Measurements from ENCODE around the gene RXFP1.

RXFP1 gene

DNA sequence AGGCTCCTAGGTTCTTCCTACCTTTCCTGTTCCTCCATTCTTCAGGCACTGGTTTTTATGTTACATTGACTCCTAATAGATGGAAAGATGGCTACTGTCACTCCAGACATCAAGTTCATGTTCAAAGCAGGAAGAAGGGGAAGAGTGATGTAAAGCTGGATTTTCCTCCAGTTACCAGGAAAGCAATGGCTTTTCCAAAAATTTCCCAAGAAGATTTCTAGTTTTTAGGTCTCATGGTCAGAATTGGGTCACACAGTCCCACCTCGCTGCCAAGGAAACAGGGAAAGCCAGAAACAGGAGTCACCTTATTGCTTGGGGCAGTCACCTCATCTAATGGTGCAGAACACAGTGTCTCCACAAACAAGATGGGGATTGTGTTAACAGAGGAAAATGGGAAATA is 21.5 kb downstream of the RXFP1 start:
- no peak for DNase-seq

DNA sequence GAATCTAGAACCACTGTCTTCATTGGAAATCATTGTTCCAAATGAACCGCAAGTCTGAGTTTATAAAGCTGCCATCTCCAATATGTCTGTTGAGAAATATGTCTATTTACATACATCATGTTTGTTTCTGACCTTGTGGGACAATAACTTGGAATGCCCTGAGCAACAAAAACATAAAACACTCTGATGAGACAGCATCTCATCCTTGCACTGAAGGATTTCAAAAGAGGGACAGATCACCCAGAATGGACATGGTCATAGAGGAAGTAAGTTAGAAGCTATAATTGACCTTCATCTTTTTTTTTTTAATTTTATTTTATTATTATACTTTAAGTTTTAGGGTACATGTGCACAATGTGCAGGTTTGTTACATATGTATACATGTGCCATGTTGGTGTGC is 22.5 kb downstream of the RXFP1 start:
- no peak for DNase-seq

- DNase-seq, result no peak
Measured at GRCh38 chr4:158553364-158553763, 31.7 kb downstream of the RXFP1 start.

DNA sequence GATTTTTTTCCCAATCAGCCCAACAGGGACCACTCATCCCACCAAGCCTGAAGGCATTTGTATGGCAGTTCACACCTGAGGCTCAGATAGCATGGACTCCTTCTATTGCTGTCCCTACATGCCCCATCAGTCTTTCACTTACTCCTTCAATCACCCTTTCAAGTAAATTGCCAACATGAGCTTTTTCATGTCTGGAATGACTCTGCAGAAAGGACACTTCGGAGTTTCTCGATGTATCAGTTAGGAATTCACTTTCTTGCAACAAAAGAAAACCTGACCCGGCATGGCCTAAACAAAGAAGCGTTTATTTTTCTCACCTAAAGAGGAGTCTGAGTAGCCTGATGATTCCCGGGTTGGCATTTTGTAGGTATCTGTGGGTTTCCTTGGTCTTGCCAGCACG is 38.6 kb downstream of the RXFP1 start:
- DNase-seq, result no peak

GRCh38 chr4:158566860-158567259 is 45.2 kb downstream of the RXFP1 start:
- no peak for DNase-seq

GRCh38 chr4:158571736-158572135 is 50.1 kb downstream of the RXFP1 start:
- no peak for DNase-seq

GRCh38 chr4:158572608-158573007 is 50.9 kb downstream of the RXFP1 start:
- DNase-seq, result no peak

DNA sequence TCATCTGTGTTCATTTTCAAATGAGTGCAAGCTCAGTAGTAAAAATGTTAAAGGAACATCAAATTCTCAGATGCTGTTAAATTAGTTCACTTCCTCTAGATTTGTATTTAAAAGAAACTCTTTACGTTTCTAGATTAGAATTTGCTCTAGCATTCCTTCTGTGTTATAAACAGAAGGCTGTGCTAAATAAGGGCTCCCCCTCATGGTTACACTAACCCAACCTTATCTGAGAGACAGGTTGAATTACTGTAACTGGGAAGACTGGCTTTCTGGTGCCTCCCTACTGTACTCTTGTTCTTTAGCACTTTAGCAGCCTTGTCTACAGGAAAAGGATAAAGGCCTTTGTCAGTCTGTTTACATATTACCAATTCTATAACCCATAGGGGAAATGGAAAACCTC is 56.8 kb downstream of the RXFP1 start:
- no peak for DNase-seq

DNA sequence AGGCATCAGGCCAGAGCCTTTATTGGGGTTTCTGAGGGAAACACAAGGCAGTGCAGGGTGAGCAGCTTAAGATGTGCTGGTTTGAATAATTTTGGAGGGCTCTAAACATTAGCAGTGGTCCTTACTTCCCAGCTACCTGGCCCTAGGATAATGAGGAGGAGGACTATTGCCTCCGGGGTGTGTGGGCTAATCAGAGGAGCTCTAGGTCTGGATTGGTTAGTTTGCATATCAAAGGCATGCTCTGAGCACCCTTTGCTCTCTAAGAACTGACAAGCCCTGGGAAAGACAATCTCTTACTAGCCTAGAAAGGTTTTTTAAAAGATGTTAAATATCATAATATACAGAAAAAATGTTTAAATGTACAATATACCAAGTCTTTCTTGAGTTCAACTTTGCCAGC is 58.4 kb downstream of the RXFP1 start:
- no peak for DNase-seq

- DNase-seq, result no peak
Measured at GRCh38 chr4:158581161-158581560, 59.5 kb downstream of the RXFP1 start.

DNA sequence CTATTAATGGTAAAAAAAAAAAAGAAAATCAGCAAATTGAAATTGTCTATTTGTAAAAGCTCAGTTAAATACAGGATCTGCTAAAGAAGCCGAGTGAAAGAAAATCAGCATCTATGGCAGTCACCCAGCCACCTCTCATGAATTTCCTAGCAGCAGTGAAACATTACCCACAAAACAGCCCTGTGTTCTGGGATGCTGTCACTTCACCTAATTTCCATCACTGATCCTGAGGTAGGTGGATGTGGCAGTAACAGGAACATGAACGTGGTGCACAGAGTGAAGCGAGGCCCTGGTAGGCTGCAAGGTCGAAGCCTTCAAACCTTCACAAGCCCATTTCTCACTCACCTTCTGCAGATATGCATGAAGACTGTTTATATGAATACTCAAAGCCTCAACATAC is 65.2 kb downstream of the RXFP1 start:
- DNase-seq, result no peak

DNA sequence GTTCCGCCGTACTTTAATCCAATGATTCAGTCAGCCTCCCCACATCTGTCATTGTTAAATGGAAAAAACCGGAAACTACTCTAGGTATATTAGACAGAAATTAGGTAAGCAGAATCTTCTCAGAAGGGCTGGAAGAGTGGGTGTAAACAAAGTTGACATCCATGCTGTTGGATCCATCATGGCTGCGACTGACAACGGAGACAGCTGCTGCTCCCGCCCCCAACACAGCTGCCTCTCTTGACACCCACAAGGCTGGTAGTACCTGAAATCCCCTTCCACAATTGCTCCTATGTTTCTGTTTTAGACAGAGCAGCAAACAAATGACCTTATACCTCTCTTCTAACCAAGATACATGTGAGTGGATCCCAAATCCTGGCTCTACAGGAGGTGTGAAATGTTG is 66.6 kb downstream of the RXFP1 start:
- no peak for DNase-seq

GRCh38 chr4:158588777-158589176 is 67.1 kb downstream of the RXFP1 start:
- no peak for DNase-seq

- DNase-seq, result no peak
Measured at GRCh38 chr4:158590306-158590705, 68.6 kb downstream of the RXFP1 start.

GRCh38 chr4:158590824-158591223 is 69.1 kb downstream of the RXFP1 start:
- no peak for DNase-seq

DNA sequence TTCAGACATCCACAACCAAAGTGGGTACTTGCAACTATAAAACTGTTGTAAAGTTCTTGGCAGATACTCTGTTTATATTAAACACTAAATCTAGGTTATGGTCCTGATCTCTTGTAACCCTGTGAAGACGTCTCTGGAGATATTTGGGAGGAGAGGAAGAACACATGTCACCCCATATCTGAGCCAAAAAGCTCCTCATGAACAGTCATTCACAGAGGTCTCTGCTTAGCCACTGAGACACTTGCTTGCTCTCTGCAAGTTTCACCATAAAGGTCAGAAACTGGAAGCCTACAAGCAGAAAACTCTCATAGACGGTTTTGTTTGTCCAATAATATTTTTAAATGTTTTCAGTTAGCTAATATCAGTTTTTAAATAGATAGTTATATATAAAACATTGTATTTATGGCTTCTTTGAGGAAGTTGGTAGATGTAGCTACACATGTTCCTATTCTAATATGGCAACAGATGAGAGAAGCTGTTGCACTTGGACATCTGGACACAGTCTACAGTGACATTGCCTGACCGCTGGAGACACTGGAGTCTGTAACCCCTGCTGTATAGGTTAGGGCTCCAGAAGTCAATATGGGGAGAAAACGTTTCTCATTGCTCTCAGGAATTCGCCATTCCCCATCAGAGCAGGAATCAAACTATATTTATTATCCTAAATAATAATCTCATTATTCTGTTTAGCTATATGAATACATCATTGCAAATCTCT is 76.4 kb downstream of the RXFP1 start:
- no peak for DNase-seq

DNA sequence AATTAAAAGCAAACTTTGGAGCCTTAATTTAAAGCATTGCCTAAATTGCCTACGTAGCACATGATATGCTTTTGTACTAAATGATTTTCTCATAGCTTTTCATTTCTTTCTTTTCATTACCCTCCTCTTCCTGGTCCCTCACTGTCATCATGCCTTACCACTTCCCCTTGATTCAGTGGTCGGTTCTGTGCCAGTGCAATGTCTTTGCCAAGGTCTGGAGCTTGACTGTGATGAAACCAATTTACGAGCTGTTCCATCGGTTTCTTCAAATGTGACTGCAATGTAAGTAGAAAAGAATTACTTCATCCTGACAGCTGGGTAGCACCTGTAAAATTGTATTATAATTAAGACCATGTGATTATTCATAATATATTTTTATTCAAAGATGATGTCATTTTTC is 77.5 kb downstream of the RXFP1 start:
- DNase-seq, result no peak

DNA sequence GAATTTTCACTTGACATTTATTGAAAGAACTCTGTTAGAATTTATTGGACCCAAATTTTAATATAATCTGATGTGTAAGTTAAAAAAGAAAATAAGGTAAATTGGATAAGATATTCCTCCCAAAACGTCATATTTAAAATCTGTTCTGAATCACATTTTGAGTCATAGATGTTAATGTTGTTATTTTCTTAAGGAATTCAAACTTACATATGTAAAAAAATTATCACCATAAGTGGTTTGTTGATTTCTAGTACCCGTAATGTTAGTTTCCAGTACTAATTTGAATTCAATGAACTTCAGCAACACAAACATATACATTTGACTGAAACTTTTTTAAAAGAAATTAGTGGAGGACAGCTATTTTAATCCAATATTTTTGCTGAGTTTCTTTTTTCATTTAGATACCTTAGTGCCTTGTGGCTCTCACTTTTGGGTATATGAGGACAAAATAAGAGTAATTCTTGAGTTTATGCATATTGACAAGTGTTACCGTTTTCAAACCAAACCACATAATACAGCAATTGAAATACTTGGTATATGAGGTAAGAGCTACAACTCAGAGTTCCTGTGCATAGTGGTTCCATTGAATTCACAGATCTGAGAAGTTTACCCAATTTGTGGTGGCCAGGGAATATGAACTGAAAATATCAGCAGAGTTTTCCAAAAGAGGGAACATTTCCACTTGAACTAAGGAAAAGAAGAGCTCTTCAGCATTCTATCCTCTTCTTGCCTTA is 78.2 kb downstream of the RXFP1 start:
- no peak for DNase-seq

GRCh38 chr4:158604369-158604768 is 82.7 kb downstream of the RXFP1 start:
- DNase-seq, result no peak

GRCh38 chr4:158605393-158605792 is 83.7 kb downstream of the RXFP1 start:
- no peak for DNase-seq

GRCh38 chr4:158606969-158607368 is 85.3 kb downstream of the RXFP1 start:
- DNase-seq, result no peak

DNA sequence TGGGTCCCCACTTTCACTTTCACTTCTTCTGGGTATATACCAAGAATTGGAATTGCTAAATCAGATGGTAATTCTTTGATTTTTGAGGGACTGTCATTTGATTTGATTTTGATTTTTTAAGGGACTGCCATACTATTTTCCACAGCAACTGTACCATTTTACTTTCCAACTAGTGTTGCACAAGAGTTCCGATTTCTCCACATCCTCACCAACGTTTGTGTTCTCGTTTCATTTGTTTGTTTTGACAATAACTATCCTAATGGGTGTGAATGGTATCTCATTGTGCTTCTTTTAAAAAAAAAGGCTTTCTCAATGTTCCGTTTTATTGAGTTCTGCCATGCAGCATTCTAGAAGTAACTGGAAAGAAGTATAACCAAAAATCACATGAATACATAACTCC is 87.4 kb downstream of the RXFP1 start:
- no peak for DNase-seq

DNA sequence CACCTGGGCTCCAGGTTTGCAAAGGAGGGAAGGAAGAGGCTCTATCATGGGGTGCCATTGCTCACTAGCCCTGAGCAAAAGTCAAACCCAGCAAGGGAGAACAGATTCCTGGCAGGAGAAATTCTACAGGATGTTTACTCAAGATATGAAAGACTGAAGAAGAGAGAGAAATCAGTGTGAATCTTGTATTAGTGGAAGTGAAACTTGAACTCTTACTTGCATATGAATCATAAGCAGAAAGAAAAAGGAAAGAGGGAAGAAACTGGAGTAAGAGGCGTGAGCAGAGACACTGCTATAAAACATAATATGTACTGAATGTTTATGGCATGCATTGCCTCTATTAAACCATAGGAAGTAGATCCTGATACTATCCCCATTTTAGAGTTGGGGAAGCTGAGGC is 89.1 kb downstream of the RXFP1 start:
- no peak for DNase-seq

- DNase-seq, result no peak
Measured at GRCh38 chr4:158613046-158613445, 91.4 kb downstream of the RXFP1 start.

DNA sequence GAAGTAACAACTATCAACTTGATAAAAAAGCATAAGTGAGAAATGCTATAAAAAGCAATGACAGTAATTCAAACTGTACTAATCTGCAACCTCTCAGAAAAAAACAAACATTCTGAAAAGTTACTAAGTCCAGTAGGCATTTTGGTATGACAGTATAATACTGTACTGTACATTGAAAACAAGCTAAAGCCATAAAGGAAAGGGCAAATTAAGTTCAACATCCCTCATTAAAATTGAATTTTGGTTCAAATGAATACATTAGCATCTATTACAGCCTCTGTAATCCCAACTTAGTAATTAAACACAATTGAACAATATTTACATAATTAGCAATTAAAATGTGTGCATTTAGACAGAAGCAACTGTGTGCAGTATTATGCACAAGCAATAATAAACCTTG is 96.3 kb downstream of the RXFP1 start:
- no peak for DNase-seq

All from NCI-H187 treated with DMSO at 0.1 percent for 48 hours (cell line).